Panc1 (cell line): ENCODE measurements around the gene RRAS2. TPM values are rescaled to one million over a fixed set of nuclear protein-coding genes. Genes with fewer than 3 reads are reported as not detected.

Experiments used
- ATAC-seq: fragments of 200-7000 bp; cut with Tn5 transposase; 2 replicates; pipeline ENCODE4 v1.9.1; 2020; ENCODE audit warnings: mild to moderate bottlenecking, moderate library complexity
- BruUV-seq: library from RNA; stranded (reverse); fragments of 400-500 nt; replicated peaks from 2 replicates; lab custom pipeline; 2021; lab: Mats Ljungman, UMichigan
- CTCF ChIA-PET: fragments of 300-600 bp; sonication (Branson Sonifier 250); formaldehyde crosslinking; loops from one replicate; lab custom pipeline; 2022; ENCODE audit warnings: antibody characterized with exemption; lab: Charles Lee
- POLR2A ChIA-PET: fragments of 300-600 bp; sonication (Branson Sonifier 250); formaldehyde crosslinking; loops from one replicate; lab custom pipeline; 2022; ENCODE audit warnings: antibody characterized with exemption; lab: Charles Lee
- DNase-seq: peaks from one replicate; pipeline ENCODE4 v3.0.0-alpha.2; 2010; ENCODE audit warnings: low read depth, low spot score
- H3K27ac ChIP-seq: 2 replicates; pipeline ENCODE4 v1.5.1; 2011; ENCODE audit warnings: mild to moderate bottlenecking, low read length, inconsistent platforms
- H3K27me3 ChIP-seq: fragments of 200-500 bp; sonication (Bioruptor generic); 2 replicates; pipeline ENCODE4 v1.6.0; 2014; ENCODE audit warnings: low read length, inconsistent platforms; ENCODE audit not compliant: control insufficient read depth, insufficient read depth
- H3K36me3 ChIP-seq: fragments of 200-500 bp; sonication (Bioruptor generic); 2 replicates; pipeline ENCODE4 v1.5.1; 2014; ENCODE audit warnings: inconsistent platforms, mild to moderate bottlenecking, low read length, moderate library complexity; ENCODE audit not compliant: control insufficient read depth, insufficient read depth
- H3K4me1 ChIP-seq: 2 replicates; pipeline ENCODE4 v1.5.1; 2011; ENCODE audit warnings: inconsistent platforms, mild to moderate bottlenecking, low read length, moderate library complexity; ENCODE audit not compliant: control insufficient read depth, insufficient read depth
- H3K4me3 ChIP-seq, 2 experiments: 2 replicates each; pipeline ENCODE4 v1.5.1; 2011 to 2012; ENCODE audit warnings: low read depth in 2 of 2, low read length in 2 of 2, mild to moderate bottlenecking in 2 of 2, inconsistent platforms in 1 of 2, moderate library complexity in 1 of 2
- H3K9me3 ChIP-seq: fragments of 200-500 bp; sonication (Bioruptor generic); 2 replicates; pipeline ENCODE4 v1.5.1; 2014; ENCODE audit warnings: low read depth, mild to moderate bottlenecking, inconsistent platforms, low read length, moderate library complexity; ENCODE audit not compliant: control insufficient read depth, insufficient read depth
- CTCF ChIP-seq: fragments of 450-650 bp; IDR thresholded peaks from 2 replicates; pipeline ENCODE4 v1.5.1; 2017; ENCODE audit warnings: mild to moderate bottlenecking
- POLR2AphosphoS5 ChIP-seq: IDR thresholded peaks from 2 replicates; pipeline ENCODE4 v1.6.1; 2012; ENCODE audit warnings: mild to moderate bottlenecking, low read depth, low read length, moderate library complexity
- REST ChIP-seq, 2 experiments: IDR thresholded peaks; 2 replicates each; pipeline ENCODE4 v1.6.1; 2011 to 2012; ENCODE audit warnings: low read depth in 2 of 2, control low read depth in 1 of 2, low read length in 1 of 2, mild to moderate bottlenecking in 1 of 2, moderate library complexity in 1 of 2; ENCODE audit not compliant: insufficient read depth in 1 of 2
- SIN3A ChIP-seq: IDR thresholded peaks from 2 replicates; pipeline ENCODE4 v1.6.1; 2012; ENCODE audit warnings: low read depth, mild to moderate bottlenecking, low read length, moderate library complexity, borderline replicate concordance; ENCODE audit not compliant: insufficient read depth
- TCF7L2 ChIP-seq: IDR thresholded peaks from 2 replicates; pipeline ENCODE4 v1.6.1; 2011; ENCODE audit warnings: mild to moderate bottlenecking, low read depth, low read length, inconsistent platforms
- in situ Hi-C: cut with HindIII; loops from 2 replicates; pipeline ENCODE4 v1.10.0; 2016; ENCODE audit warnings: low sequenced_read_pairs, low pct_unique_long_range_greater_than_20kb
- intact Hi-C: fragments of 100-400 bp; cut with micrococcal nuclease; formaldehyde crosslinking; loops from one replicate; pipeline ENCODE4 v1.10.0; 2022; ENCODE audit not compliant: unreplicated experiment
- total RNA-seq: library from RNA; stranded (reverse); gene quantifications from one replicate; pipeline ENCODE4 v1.2.1, GENCODE V29; 2021; ENCODE audit not compliant: unreplicated experiment

The RRAS2 gene
- total RNA-seq, 1 experiment from 2014 or later = 58.4 TPM

GRCh38 chr11:14229472-14229871, 129.5 kb downstream of the RRAS2 start:
- ChIA-PET POLR2A (no interaction called here), CTCF (no interaction called here)
- BruUV-seq = no TSS peak
- TF ChIP-seq CTCF = no peak
- TF ChIP-seq POLR2AphosphoS5 = no peak
- TF ChIP-seq REST (IDR thresholded peaks at IDR 0.05; ENCODE audit: insufficient read depth in 1 of 2, low read depth in 2 of 2, low read length in 1 of 2) = no peak
- no peak for TF ChIP-seq SIN3A
- no peak for TF ChIP-seq TCF7L2
- ATAC-seq (no peak), DNase-seq (no peak)
- no peaks in the 10 kb centered on the region for H3K9me3 ChIP-seq
- H3K27ac ChIP-seq = no peak overlapping the region
- in situ Hi-C loops (loop anchor here (25.0 kb wide), 1 partner anchor 267 kb away; the partner anchor contains the start of gene SPON1), intact Hi-C loops (no loop called here)
- H3K4me3 ChIP-seq = no peak overlapping the region
- no peaks in the 10 kb centered on the region for H3K4me1 ChIP-seq
- H3K36me3 ChIP-seq = no peaks in the 10 kb centered on the region
- peaks cover 21% of the 10 kb centered on the region for H3K27me3 ChIP-seq

GRCh38 chr11:14228356-14228755, 130.6 kb downstream of the RRAS2 start:
- TF ChIP-seq CTCF = no peak
- TF ChIP-seq POLR2AphosphoS5 = no peak
- no peak for TF ChIP-seq TCF7L2
- TF ChIP-seq SIN3A = no peak
- no peak for TF ChIP-seq REST (IDR thresholded peaks at IDR 0.05; ENCODE audit: insufficient read depth in 1 of 2, low read depth in 2 of 2, low read length in 1 of 2)
- Histone ChIP-seq H3K9me3 (no peaks in the 10 kb centered on the region), H3K4me3 (no peak overlapping the region), H3K27me3 (peaks cover 24% of the 10 kb centered on the region), H3K27ac (no peak overlapping the region), H3K36me3 (no peaks in the 10 kb centered on the region), H3K4me1 (no peaks in the 10 kb centered on the region)
- no TSS peak for BruUV-seq
- in situ Hi-C loops = loop anchor here (25.0 kb wide), 1 partner anchor 266 kb away; the partner anchor contains the start of gene SPON1
- intact Hi-C loops = no loop called here
- ATAC-seq (no peak), DNase-seq (no peak)
- ChIA-PET POLR2A (no interaction called here), CTCF (no interaction called here)

Other genes with a start within 250 kb of the RRAS2 start
- 123 TPM for gene COPB1, start 140.6 kb upstream of the RRAS2 start, total RNA-seq
- 198 TPM for gene PSMA1, start 161.2 kb upstream of the RRAS2 start, total RNA-seq